T-helper 9 cell (primary cell): ENCODE data around the gene JKAMP.
A peak's percentile ranks its signal among the peaks of the same experiment; 100 is the strongest.
"Not testable (repeated sequence)": the region's sequence is repeated elsewhere in the genome, so short reads cannot be mapped to it uniquely, and the experiment has no call there.

ENCODE experiments used
- DNase-seq: peaks from one replicate; pipeline ENCODE4 v3.0.0-alpha.2; 2020
- total RNA-seq, 2 donors: gene quantifications; one replicate each; lab custom pipeline; 2026; lab: John Stamatoyannopoulos, UW

Gene JKAMP
- 13.5 to 35.5 reads per million in 2 donors for total RNA-seq

GRCh38 chr14:59483819-59484638 is at the start of gene JKAMP, which contains the start of gene L3HYPDH:
JKAMP (plus strand) TSS chr14:59484517; CDS start chr14:59484590, 73 bp downstream.
L3HYPDH (minus strand) TSS chr14:59484408; CDS start chr14:59484316, 92 bp downstream.
- DNase-seq = peak; percentile 98

GRCh38 chr14:59435101-59435500 is 49.2 kb upstream of the JKAMP start:
- DNase-seq = no peak

- DNase-seq = no peak
Measured at GRCh38 chr14:59435987-59436386, 48.3 kb upstream of the JKAMP start.

GRCh38 chr14:59438195-59438647 is 46.1 kb upstream of the JKAMP start:
- DNase-seq = no peak

- DNase-seq = no peak
Measured at GRCh38 chr14:59439256-59439965, 44.9 kb upstream of the JKAMP start.

GRCh38 chr14:59448673-59449072 is 35.6 kb upstream of the JKAMP start:
- not testable (repeated sequence) for DNase-seq

GRCh38 chr14:59450716-59451115 is 33.6 kb upstream of the JKAMP start:
- DNase-seq = no peak

- no peak for DNase-seq
Measured at GRCh38 chr14:59451849-59452248, 32.5 kb upstream of the JKAMP start.

- DNase-seq = no peak
Measured at GRCh38 chr14:59454139-59454538, 30.2 kb upstream of the JKAMP start.

- DNase-seq = no peak
Measured at GRCh38 chr14:59455411-59455810, 28.9 kb upstream of the JKAMP start.

GRCh38 chr14:59458486-59458885 is 25.8 kb upstream of the JKAMP start:
- DNase-seq = no peak

GRCh38 chr14:59460378-59460777 is 23.9 kb upstream of the JKAMP start:
- no peak for DNase-seq

- DNase-seq = no peak
Measured at GRCh38 chr14:59461891-59462290, 22.4 kb upstream of the JKAMP start.

GRCh38 chr14:59463787-59464485 is 20.4 kb upstream of the JKAMP start:
- DNase-seq = no peak

- DNase-seq = peak; percentile 48
Measured at GRCh38 chr14:59464486-59465315, 19.6 kb upstream of the JKAMP start.

GRCh38 chr14:59465316-59466135 is 18.8 kb upstream of the JKAMP start, which contains the start of gene GPR135:
GPR135 (minus strand) TSS chr14:59465380; CDS start chr14:59465226, 154 bp downstream.
- peak; percentile 34 for DNase-seq

GRCh38 chr14:59474172-59474571 is 10.1 kb upstream of the JKAMP start:
- DNase-seq = no peak

- no peak for DNase-seq
Measured at GRCh38 chr14:59475709-59476108, 8.6 kb upstream of the JKAMP start.

GRCh38 chr14:59478540-59478939 is 5.8 kb upstream of the JKAMP start:
- DNase-seq = no peak

GRCh38 chr14:59480166-59480565 is 4.2 kb upstream of the JKAMP start:
- DNase-seq = no peak

GRCh38 chr14:59481407-59481806 is 2.9 kb upstream of the JKAMP start:
- no peak for DNase-seq
